K562 (cell line): ENCODE measurements around the gene MAP4K1. TPM values are rescaled to one million over a fixed set of nuclear protein-coding genes. Genes with fewer than 3 reads are reported as not detected.
A peak's percentile ranks its signal among the peaks of the same experiment; 100 is the strongest.

ENCODE experiments used
- ATF1 ChIP-seq, 2 experiments: fragments of 450-650 bp in 1 of 2; IDR thresholded peaks; 2 replicates each; pipeline ENCODE4 v1.6.1; 2016; ENCODE audit warnings: missing compliant biosample characterization in 1 of 2, missing genetic modification characterization in 1 of 2
- FUS ChIP-seq: fragments of 200-400 bp; formaldehyde crosslinking; optimal IDR thresholded peaks from 2 replicates; pipeline ENCODE3; 2017; ENCODE audit warnings: low read depth, low read length
- IRF9 ChIP-seq: fragments of 450-650 bp; IDR thresholded peaks from 2 replicates; pipeline ENCODE4 v1.6.1; 2016; ENCODE audit warnings: missing biosample characterization, missing genetic modification characterization
- MTA3 ChIP-seq: fragments of 450-650 bp; formaldehyde crosslinking; IDR thresholded peaks from 2 replicates; pipeline ENCODE4 v1.6.1; 2017; ENCODE audit warnings: mild to moderate bottlenecking, borderline replicate concordance
- RAD21 ChIP-seq, 2 experiments: fragments of 250-450 bp in 1 of 2; fragments of 450-650 bp in 1 of 2; sonication (Bioruptor Pico) in 1 of 2; formaldehyde crosslinking in 1 of 2; IDR thresholded peaks in 1 of 2; conservative IDR thresholded peaks in 1 of 2; 2 replicates each; pipeline versions ENCODE4 v1.4.0 to v1.8.0; 2020 to 2022; ENCODE audit warnings: mild to moderate bottlenecking in 2 of 2, moderate library complexity in 1 of 2
- SFPQ ChIP-seq: fragments of 200-400 bp; formaldehyde crosslinking; IDR thresholded peaks from 2 replicates; pipeline ENCODE4 v1.6.1; 2017; ENCODE audit warnings: mild to moderate bottlenecking, low read depth, low read length, moderate library complexity
- TCF7 ChIP-seq: sonication (generic); IDR thresholded peaks from 2 replicates; pipeline ENCODE4 v1.6.1; 2016; ENCODE audit warnings: antibody characterized with exemption, borderline replicate concordance
- THRAP3 ChIP-seq: fragments of 450-650 bp; IDR thresholded peaks from 2 replicates; pipeline ENCODE4 v1.6.1; 2016; ENCODE audit warnings: mild to moderate bottlenecking, inconsistent platforms, borderline replicate concordance
- XRCC3 ChIP-seq: fragments of 450-650 bp; IDR thresholded peaks from 2 replicates; pipeline ENCODE4 v1.6.1; 2017; ENCODE audit warnings: mild to moderate bottlenecking, moderate library complexity
- ZNF134 ChIP-seq: fragments of 250-450 bp; sonication (Bioruptor Pico); conservative IDR thresholded peaks from 2 replicates; pipeline ENCODE4 v1.4.0; 2020
- ZNF184 ChIP-seq: sonication (generic); formaldehyde crosslinking; IDR thresholded peaks from 2 replicates; pipeline ENCODE4 v1.5.0; 2020; ENCODE audit warnings: missing genetic modification reagents
- ZNF197 ChIP-seq: fragments of 200-800 bp; sonication (Bioruptor generic); IDR thresholded peaks from 2 replicates; pipeline ENCODE4 v1.6.1; 2016; ENCODE audit warnings: low read depth, missing genetic modification characterization, missing compliant biosample characterization
- polyA plus RNA-seq, 8 experiments: library from polyadenylated mRNA; depleted of rRNA in 4 of 8; stranded (reverse) in 5 of 8; unstranded in 3 of 8; fragments of >200 nt; fragmentation: Nextera tagmentation in 2 of 8; fragmentation: Illumina TruSeq in 1 of 8; extraction: Ambion mirVana in 2 of 8; extraction: Trizol in 1 of 8; gene quantifications; 2 replicates each; pipeline versions ENCODE4 v1.2.1 to v1.2.3, GENCODE V29; 2011 to 2014; ENCODE audit warnings: inconsistent platforms in 1 of 8, missing spikeins in 1 of 8
- total RNA-seq, 7 experiments: library from RNA; depleted of rRNA in 6 of 7; stranded (reverse); fragments of >200 nt in 6 of 7; fragmentation: Illumina TruSeq in 2 of 7; extraction: Trizol in 2 of 7; gene quantifications; 2 replicates each; pipeline versions ENCODE4 v1.2.1 to v1.2.3, GENCODE V29; 2011 to 2021; ENCODE audit warnings: low replicate concordance in 1 of 7
- TF ChIP-seq, protein P1 (sequence below), 2 experiments: fragments of 450-650 bp in 1 of 2; sonication (generic) in 1 of 2; formaldehyde crosslinking in 1 of 2; IDR thresholded peaks; 2 replicates each; pipeline versions ENCODE4 v1.7.1 to v1.9.0; 2016 to 2022; ENCODE audit warnings: inconsistent platforms in 1 of 2, mild to moderate bottlenecking in 1 of 2, missing genetic modification reagents in 1 of 2
- TF ChIP-seq, protein P2 (sequence below): sonication (generic); formaldehyde crosslinking; IDR thresholded peaks from 2 replicates; pipeline ENCODE4 v1.8.0; 2022; ENCODE audit warnings: mild to moderate bottlenecking, missing genetic modification reagents

MAP4K1 gene
- total and polyA plus RNA-seq, 9 of the 15 experiments (the other 6 are each of a cell fraction or from before 2014, with no cell fraction given): 0.14 to 3.2 (median 0.73) TPM; not detected in 1

GRCh38 chr19:38557205-38557799, 60.5 kb downstream of the MAP4K1 start (continued):
- TF ChIP-seq, protein P1, sequence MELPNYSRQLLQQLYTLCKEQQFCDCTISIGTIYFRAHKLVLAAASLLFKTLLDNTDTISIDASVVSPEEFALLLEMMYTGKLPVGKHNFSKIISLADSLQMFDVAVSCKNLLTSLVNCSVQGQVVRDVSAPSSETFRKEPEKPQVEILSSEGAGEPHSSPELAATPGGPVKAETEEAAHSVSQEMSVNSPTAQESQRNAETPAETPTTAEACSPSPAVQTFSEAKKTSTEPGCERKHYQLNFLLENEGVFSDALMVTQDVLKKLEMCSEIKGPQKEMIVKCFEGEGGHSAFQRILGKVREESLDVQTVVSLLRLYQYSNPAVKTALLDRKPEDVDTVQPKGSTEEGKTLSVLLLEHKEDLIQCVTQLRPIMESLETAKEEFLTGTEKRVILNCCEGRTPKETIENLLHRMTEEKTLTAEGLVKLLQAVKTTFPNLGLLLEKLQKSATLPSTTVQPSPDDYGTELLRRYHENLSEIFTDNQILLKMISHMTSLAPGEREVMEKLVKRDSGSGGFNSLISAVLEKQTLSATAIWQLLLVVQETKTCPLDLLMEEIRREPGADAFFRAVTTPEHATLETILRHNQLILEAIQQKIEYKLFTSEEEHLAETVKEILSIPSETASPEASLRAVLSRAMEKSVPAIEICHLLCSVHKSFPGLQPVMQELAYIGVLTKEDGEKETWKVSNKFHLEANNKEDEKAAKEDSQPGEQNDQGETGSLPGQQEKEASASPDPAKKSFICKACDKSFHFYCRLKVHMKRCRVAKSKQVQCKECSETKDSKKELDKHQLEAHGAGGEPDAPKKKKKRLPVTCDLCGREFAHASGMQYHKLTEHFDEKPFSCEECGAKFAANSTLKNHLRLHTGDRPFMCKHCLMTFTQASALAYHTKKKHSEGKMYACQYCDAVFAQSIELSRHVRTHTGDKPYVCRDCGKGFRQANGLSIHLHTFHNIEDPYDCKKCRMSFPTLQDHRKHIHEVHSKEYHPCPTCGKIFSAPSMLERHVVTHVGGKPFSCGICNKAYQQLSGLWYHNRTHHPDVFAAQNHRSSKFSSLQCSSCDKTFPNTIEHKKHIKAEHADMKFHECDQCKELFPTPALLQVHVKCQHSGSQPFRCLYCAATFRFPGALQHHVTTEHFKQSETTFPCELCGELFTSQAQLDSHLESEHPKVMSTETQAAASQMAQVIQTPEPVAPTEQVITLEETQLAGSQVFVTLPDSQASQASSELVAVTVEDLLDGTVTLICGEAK (IDR thresholded peaks at IDR 0.05): no peak
- TF ChIP-seq, protein P1 (CRISPR knock-in tag; IDR thresholded peaks at IDR 0.05): no peak
- no peak for TF ChIP-seq SFPQ
- TF ChIP-seq, protein P2, sequence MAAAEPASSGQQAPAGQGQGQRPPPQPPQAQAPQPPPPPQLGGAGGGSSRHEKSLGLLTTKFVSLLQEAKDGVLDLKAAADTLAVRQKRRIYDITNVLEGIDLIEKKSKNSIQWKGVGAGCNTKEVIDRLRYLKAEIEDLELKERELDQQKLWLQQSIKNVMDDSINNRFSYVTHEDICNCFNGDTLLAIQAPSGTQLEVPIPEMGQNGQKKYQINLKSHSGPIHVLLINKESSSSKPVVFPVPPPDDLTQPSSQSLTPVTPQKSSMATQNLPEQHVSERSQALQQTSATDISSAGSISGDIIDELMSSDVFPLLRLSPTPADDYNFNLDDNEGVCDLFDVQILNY (CRISPR knock-in tag): no peak
- peak; percentile 79 for TF ChIP-seq MTA3
- TF ChIP-seq XRCC3: no peak
- TF ChIP-seq RAD21 (CRISPR knock-in tag; conservative IDR thresholded peaks at IDR 0.05 in 1 of 2, IDR thresholded peaks at IDR 0.05 in 1 of 2): peak; percentile 44 to 64
- no peak for TF ChIP-seq ZNF184 (CRISPR knock-in tag)
- TF ChIP-seq ZNF197 (CRISPR knock-in tag): no peak
- no peak for TF ChIP-seq ATF1 (CRISPR knock-in tag; IDR thresholded peaks at IDR 0.05)
- peak; percentile 54 for TF ChIP-seq ATF1 (tag; IDR thresholded peaks at IDR 0.05)
- no peak for TF ChIP-seq THRAP3
- TF ChIP-seq FUS: no peak
- TF ChIP-seq IRF9 (tag): no peak
- no peak for TF ChIP-seq ZNF134
- TF ChIP-seq TCF7: no peak
